Smooth muscle cell (in vitro differentiated cells): ENCODE measurements around the gene IRF2BP2. TPM values are rescaled to one million over a fixed set of nuclear protein-coding genes. Genes with fewer than 3 reads are reported as not detected.

Experiments
- DNase-seq: peaks from one replicate; lab custom pipeline; 2025; ENCODE audit not compliant: unreplicated experiment; lab: John Stamatoyannopoulos, UW
- H2AFZ ChIP-seq: fragments of 200-600 bp; sonication (generic); 2 replicates; pipeline ENCODE4 v1.6.0; 2016; ENCODE audit warnings: antibody characterized with exemption, low read depth, mild to moderate bottlenecking
- H3F3A ChIP-seq: fragments of 200-600 bp; sonication (generic); 2 replicates; pipeline ENCODE4 v1.6.0; 2017; ENCODE audit warnings: antibody characterized with exemption, low read depth
- H3K27ac ChIP-seq: fragments of 200-600 bp; sonication (generic); 2 replicates; pipeline ENCODE4 v1.5.1; 2016; ENCODE audit warnings: low read depth, mild to moderate bottlenecking
- H3K27me3 ChIP-seq: fragments of 200-600 bp; sonication (generic); 2 replicates; pipeline ENCODE4 v1.6.1; 2016; ENCODE audit warnings: low read depth, mild to moderate bottlenecking
- H3K36me3 ChIP-seq: fragments of 200-600 bp; sonication (generic); 2 replicates; pipeline ENCODE4 v1.5.1; 2016; ENCODE audit warnings: low read depth
- H3K4me1 ChIP-seq: fragments of 200-600 bp; sonication (generic); 2 replicates; pipeline ENCODE4 v1.5.1; 2016; ENCODE audit warnings: low read depth
- H3K4me2 ChIP-seq: fragments of 200-600 bp; sonication (generic); 2 replicates; pipeline ENCODE4 v1.6.0; 2016; ENCODE audit warnings: mild to moderate bottlenecking
- H3K4me3 ChIP-seq: fragments of 200-600 bp; sonication (generic); 2 replicates; pipeline ENCODE4 v1.5.1; 2016; ENCODE audit warnings: mild to moderate bottlenecking
- H3K79me2 ChIP-seq: fragments of 200-600 bp; sonication (generic); 2 replicates; pipeline ENCODE4 v1.6.0; 2016; ENCODE audit warnings: low read depth, mild to moderate bottlenecking
- H3K9ac ChIP-seq: fragments of 200-600 bp; sonication (generic); 2 replicates; pipeline ENCODE4 v1.6.0; 2016; ENCODE audit warnings: low read depth
- H3K9me3 ChIP-seq: fragments of 200-600 bp; sonication (generic); replicated peaks from 2 replicates; pipeline ENCODE4 v1.5.1; 2016; ENCODE audit warnings: low read depth
- H4K20me1 ChIP-seq: fragments of 200-600 bp; sonication (generic); 2 replicates; pipeline ENCODE4 v1.6.0; 2016; ENCODE audit warnings: low read depth
- WGBS: methylation state at CpG from one replicate; pipeline ENCODE4 v1.1.7; 2016; ENCODE audit warnings: low lambda C conversion rate; 5-methylcytosine and 5-hydroxymethylcytosine counted together
- polyA plus RNA-seq: library from polyadenylated mRNA; unstranded; fragments of >200 nt; fragmentation: Nextera tagmentation; extraction: Ambion mirVana; gene quantifications from 2 replicates; pipeline ENCODE4 v1.2.1, GENCODE V29; 2016
- total RNA-seq: library from RNA; depleted of rRNA; stranded (reverse); fragments of >200 nt; gene quantifications from 2 replicates; pipeline ENCODE4 v1.2.3, GENCODE V29; 2014
- TF ChIP-seq, protein P1 (sequence below): fragments of 200-600 bp; sonication (generic); IDR thresholded peaks from 2 replicates; pipeline ENCODE4 v1.5.1; 2017; ENCODE audit warnings: borderline replicate concordance, mild to moderate bottlenecking, antibody characterized with exemption; ENCODE audit not compliant: insufficient read depth, poor library complexity, severe bottlenecking

IRF2BP2 gene
- total and polyA plus RNA-seq, 2 experiments from 2014 or later = 40.3 to 89.5 TPM

DNA sequence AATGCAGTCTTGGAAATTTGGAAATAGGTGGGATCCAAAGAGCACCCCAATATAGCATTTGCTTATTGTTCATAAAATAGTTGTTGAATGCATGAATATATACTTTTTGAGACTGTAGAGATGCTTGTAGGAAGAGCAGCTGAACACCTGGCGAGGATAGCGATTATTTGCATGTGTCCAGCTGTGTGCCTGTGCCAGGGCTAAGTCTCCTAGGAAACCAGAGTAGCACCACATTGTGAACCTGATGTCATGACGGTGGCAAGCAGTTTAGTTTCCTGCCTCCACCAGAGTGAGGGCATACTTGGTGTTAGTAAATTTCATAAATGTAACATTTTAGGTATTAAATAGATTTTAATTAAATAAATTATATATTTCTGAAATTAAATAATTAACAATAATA is 37.3 kb upstream of the IRF2BP2 start:
- no peak overlapping the region for H2AFZ ChIP-seq
- no peaks in the 10 kb centered on the region for H3F3A ChIP-seq
- H3K79me2 ChIP-seq = no peaks in the 10 kb centered on the region
- no peak overlapping the region for H3K4me2 ChIP-seq
- 91% methylated on average over 3 of the region's 3 CpGs for WGBS
- H3K36me3 ChIP-seq = no peaks in the 10 kb centered on the region
- H3K9me3 ChIP-seq = no peaks in the 10 kb centered on the region
- H4K20me1 ChIP-seq = no peaks in the 10 kb centered on the region
- H3K4me1 ChIP-seq = no peaks in the 10 kb centered on the region
- H3K9ac ChIP-seq = no peak overlapping the region
- H3K27me3 ChIP-seq = no peaks in the 10 kb centered on the region
- no peak for DNase-seq
- TF ChIP-seq, protein P1, sequence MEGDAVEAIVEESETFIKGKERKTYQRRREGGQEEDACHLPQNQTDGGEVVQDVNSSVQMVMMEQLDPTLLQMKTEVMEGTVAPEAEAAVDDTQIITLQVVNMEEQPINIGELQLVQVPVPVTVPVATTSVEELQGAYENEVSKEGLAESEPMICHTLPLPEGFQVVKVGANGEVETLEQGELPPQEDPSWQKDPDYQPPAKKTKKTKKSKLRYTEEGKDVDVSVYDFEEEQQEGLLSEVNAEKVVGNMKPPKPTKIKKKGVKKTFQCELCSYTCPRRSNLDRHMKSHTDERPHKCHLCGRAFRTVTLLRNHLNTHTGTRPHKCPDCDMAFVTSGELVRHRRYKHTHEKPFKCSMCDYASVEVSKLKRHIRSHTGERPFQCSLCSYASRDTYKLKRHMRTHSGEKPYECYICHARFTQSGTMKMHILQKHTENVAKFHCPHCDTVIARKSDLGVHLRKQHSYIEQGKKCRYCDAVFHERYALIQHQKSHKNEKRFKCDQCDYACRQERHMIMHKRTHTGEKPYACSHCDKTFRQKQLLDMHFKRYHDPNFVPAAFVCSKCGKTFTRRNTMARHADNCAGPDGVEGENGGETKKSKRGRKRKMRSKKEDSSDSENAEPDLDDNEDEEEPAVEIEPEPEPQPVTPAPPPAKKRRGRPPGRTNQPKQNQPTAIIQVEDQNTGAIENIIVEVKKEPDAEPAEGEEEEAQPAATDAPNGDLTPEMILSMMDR = no peak
- H3K27ac ChIP-seq = no peak overlapping the region
- H3K4me3 ChIP-seq = no peak overlapping the region

DNA sequence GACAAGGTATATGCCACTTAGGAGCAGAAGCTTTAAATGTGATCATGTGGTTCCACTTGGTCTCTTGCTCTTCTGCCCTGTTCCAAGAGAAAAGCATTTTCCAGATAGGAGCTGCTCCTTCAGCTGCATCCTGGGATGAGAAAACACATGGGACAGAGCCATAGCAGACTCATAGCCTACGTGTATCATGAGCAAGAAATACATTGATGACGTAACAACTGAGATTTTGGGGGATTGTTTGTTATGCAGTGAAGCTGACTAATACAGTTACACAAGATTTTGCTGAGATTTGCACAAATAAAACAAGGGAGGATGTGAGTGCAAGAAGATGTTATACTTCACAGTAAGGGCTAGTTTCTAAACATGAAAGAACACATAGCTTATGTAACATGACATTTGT is 36.0 kb upstream of the IRF2BP2 start:
- Histone ChIP-seq H3K9ac (no peak overlapping the region), H2AFZ (no peak overlapping the region), H3F3A (no peaks in the 10 kb centered on the region), H3K27ac (no peak overlapping the region), H3K4me1 (no peaks in the 10 kb centered on the region), H3K4me2 (no peak overlapping the region), H3K27me3 (no peaks in the 10 kb centered on the region), H3K79me2 (no peaks in the 10 kb centered on the region), H3K9me3 (no peaks in the 10 kb centered on the region), H3K36me3 (no peaks in the 10 kb centered on the region), H4K20me1 (no peaks in the 10 kb centered on the region), H3K4me3 (no peak overlapping the region)
- 91% methylated on average over 2 of the region's 2 CpGs for WGBS
- no peak for DNase-seq
- TF ChIP-seq, protein P1 = no peak

DNA sequence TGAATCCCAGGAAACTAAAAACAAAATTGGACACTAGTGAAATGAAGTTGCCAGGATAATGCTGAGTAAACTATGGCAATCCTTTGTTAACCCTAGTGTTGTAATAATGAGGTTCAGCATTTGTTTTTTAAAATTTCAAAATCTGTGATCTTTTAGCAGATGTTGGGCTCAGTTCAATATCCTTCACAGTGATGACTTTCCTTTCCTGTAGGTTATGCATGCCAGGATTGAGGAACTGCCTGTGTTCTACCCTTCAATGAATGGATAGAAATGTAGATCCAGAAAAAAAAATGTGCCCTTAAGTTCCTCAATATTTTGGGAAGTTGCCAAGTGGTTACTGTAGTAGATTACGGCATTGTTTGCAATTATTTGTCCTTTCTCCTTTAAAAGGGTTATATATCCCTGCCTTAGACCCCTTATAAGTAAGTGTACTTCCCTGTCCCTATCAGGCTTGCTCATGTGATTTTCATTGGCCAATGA is 35.5 kb upstream of the IRF2BP2 start:
- TF ChIP-seq, protein P1 = no peak
- no peak overlapping the region for H3K27ac ChIP-seq
- H3K36me3 ChIP-seq = no peaks in the 10 kb centered on the region
- WGBS = 97% methylated on average over 1 of the region's 1 CpG
- no peak overlapping the region for H3K4me3 ChIP-seq
- no peaks in the 10 kb centered on the region for H3K9me3 ChIP-seq
- no peaks in the 10 kb centered on the region for H3F3A ChIP-seq
- no peaks in the 10 kb centered on the region for H3K79me2 ChIP-seq
- H3K27me3 ChIP-seq = no peaks in the 10 kb centered on the region
- no peak for DNase-seq
- H3K9ac ChIP-seq = no peak overlapping the region
- H2AFZ ChIP-seq = no peak overlapping the region
- H3K4me1 ChIP-seq = no peaks in the 10 kb centered on the region
- H4K20me1 ChIP-seq = no peaks in the 10 kb centered on the region
- H3K4me2 ChIP-seq = no peak overlapping the region

DNA sequence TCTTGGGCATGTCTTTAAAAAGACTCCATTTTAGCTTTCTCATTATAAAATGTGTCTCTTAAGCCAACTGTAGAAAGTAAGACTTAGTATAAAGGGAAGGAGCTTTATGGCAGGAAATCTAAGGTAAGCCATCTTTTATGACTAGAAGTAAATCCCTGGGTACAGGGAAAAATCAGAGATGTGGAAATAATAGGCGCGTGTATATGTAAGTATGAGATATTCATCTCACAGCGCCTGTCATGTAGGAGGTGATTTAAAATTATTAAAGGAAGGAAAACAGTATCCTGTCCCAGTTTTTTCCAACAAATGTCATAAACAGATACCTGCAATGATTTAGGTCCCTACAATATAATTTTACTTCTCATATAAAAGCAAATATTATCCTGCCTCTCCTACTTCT is 35.0 kb upstream of the IRF2BP2 start:
- TF ChIP-seq, protein P1 = no peak
- Histone ChIP-seq H3F3A (no peaks in the 10 kb centered on the region), H3K79me2 (no peaks in the 10 kb centered on the region), H4K20me1 (no peaks in the 10 kb centered on the region), H3K9me3 (no peaks in the 10 kb centered on the region), H3K36me3 (no peaks in the 10 kb centered on the region), H3K27ac (no peak overlapping the region), H3K4me2 (no peak overlapping the region), H3K27me3 (no peaks in the 10 kb centered on the region), H3K9ac (no peak overlapping the region), H3K4me3 (no peak overlapping the region), H3K4me1 (no peaks in the 10 kb centered on the region), H2AFZ (no peak overlapping the region)
- 95% methylated on average over 3 of the region's 3 CpGs for WGBS
- no peak for DNase-seq
